Inflammatory macrophage treated with lipopolysaccharide for 4 hours (primary cell): ENCODE results near the gene ASPN.
A peak's percentile ranks its signal among the peaks of the same experiment; 100 is the strongest.

Experiments
- DNase-seq: peaks from one replicate; pipeline ENCODE4 v3.0.0-alpha.2; 2020

The ASPN gene

GRCh38 chr9:92482329-92482728 lies at the start of gene ASPN:
Gene ASPN (minus strand): TSS chr9:92482506.
- DNase-seq = no peak

GRCh38 chr9:92530893-92531292 lies 48.6 kb upstream of the ASPN start:
- no peak for DNase-seq

GRCh38 chr9:92529124-92529523 lies 46.8 kb upstream of the ASPN start:
- no peak for DNase-seq

GRCh38 chr9:92528522-92528849 lies 46.2 kb upstream of the ASPN start:
- DNase-seq = no peak

GRCh38 chr9:92527832-92528521 lies 45.7 kb upstream of the ASPN start:
- DNase-seq = no peak

GRCh38 chr9:92527291-92527828 lies 45.1 kb upstream of the ASPN start:
- DNase-seq = no peak

- no peak for DNase-seq
Observed at GRCh38 chr9:92525306-92525705, 43.0 kb upstream of the ASPN start.

- no peak for DNase-seq
Observed at GRCh38 chr9:92524881-92525280, 42.6 kb upstream of the ASPN start.

GRCh38 chr9:92522983-92523970 lies 41.0 kb upstream of the ASPN start:
- no peak for DNase-seq

- no peak for DNase-seq
Observed at GRCh38 chr9:92520837-92521236, 38.5 kb upstream of the ASPN start.

GRCh38 chr9:92518199-92518598 lies 35.9 kb upstream of the ASPN start:
- no peak for DNase-seq

GRCh38 chr9:92517046-92517445 lies 34.7 kb upstream of the ASPN start:
- DNase-seq = no peak

GRCh38 chr9:92516521-92516920 lies 34.2 kb upstream of the ASPN start:
- no peak for DNase-seq

- DNase-seq = no peak
Observed at GRCh38 chr9:92514635-92515034, 32.3 kb upstream of the ASPN start.

GRCh38 chr9:92513349-92513748 lies 31.0 kb upstream of the ASPN start:
- DNase-seq = no peak

GRCh38 chr9:92512622-92513021 lies 30.3 kb upstream of the ASPN start:
- DNase-seq = no peak

GRCh38 chr9:92510747-92511146 lies 28.4 kb upstream of the ASPN start:
- peak; percentile 30 for DNase-seq

- no peak for DNase-seq
Observed at GRCh38 chr9:92509050-92509449, 26.7 kb upstream of the ASPN start.

GRCh38 chr9:92508018-92508820 lies 25.9 kb upstream of the ASPN start:
- DNase-seq = no peak

GRCh38 chr9:92507496-92507895 lies 25.2 kb upstream of the ASPN start:
- no peak for DNase-seq

- DNase-seq = no peak
Observed at GRCh38 chr9:92507005-92507404, 24.7 kb upstream of the ASPN start.

GRCh38 chr9:92506184-92506857 lies 24.0 kb upstream of the ASPN start:
- DNase-seq = peak; percentile 39

GRCh38 chr9:92504881-92505280 lies 22.6 kb upstream of the ASPN start:
- no peak for DNase-seq
